ENCODE results near the gene IDUA. TPM values are rescaled to one million over a fixed set of nuclear protein-coding genes. Genes with fewer than 3 reads are reported as not detected.

IDUA gene
- total and polyA plus RNA-seq, 2 of the 4 experiments (the other 2 are of a cell fraction), result 0.72 to 12.5 TPM

DNA sequence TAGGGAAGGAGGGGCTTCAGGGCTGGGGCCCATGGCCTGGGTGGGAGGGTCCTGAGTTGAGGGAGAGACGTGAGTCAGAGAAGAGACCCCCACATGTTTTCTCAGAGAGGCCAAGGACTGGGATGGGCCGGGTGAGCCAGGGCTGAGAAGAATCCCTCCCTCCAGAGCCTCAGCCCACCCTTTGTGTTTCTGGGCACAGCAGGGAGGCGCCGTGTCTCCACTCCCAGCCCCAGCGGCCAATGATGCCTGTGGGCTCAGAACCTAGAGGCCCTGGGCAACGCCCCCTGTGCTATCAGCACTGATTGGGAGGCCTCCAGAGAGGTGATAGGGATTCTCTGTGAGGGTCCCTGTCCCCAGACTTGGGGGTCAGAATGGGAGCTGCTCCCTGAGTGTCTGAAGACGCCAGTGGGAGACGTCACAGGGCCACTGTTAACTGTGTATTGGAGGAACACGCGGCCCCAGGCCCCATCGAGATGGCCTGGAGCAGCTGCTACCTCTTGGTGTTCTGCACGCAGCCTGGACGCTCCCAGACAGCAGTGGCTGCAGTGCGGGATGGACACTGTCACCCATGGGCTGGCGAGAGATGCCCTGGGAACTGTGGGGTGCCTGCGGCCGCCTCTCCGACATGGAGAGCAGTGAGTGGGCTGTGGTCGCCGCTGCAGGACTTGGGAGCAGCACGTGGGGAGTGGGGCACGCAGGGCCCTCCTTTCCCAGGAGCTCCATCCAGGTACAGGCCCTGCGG lies 33.1 kb downstream of the IDUA start:
- H4K8ac ChIP-seq (ENCODE audit: low read depth in 2 of 2, low read length in 2 of 2), result no peak overlapping the region
- H3K56ac ChIP-seq (ENCODE audit: extremely low read depth, insufficient read depth, low read length), result no peak overlapping the region
- no peaks in the 10 kb centered on the region; the same call in 1 of the 2 replicates for H3K4me1 ChIP-seq (ENCODE audit: control insufficient read depth, insufficient read depth, low read length)
- no peak overlapping the region for H3K14ac ChIP-seq (replicated peaks; ENCODE audit: low read depth, low read length)
- H3K27ac ChIP-seq (ENCODE audit: insufficient read depth, low read length), result no peak overlapping the region
- H3K18ac ChIP-seq (ENCODE audit: low read depth, low read length), result no peak overlapping the region
- no peak overlapping the region for H2BK20ac ChIP-seq (ENCODE audit: low read depth, low read length)
- no peak overlapping the region for H3K9ac ChIP-seq (ENCODE audit: low read depth, low read length)
- ATAC-seq (ENCODE audit: low read depth), result no peak
- peaks cover 0 to 4% of the 10 kb centered on the region in 2 experiments; a peak in 1 of 4 replicates for H3K79me1 ChIP-seq (ENCODE audit: low read depth in 1 of 2, low read length in 2 of 2)
- no peaks in the 10 kb centered on the region for H3K27me3 ChIP-seq (ENCODE audit: control insufficient read depth, insufficient read depth, low read length)
- in situ Hi-C loops (cut with MboI; ENCODE audit: low sequenced_read_pairs), result no loop called here
- no peak for DNase-seq
- intact Hi-C loops (cut with micrococcal nuclease), result no loop called here
- H3K23ac ChIP-seq (ENCODE audit: low read depth, low read length), result no peak overlapping the region
- H4K5ac ChIP-seq (ENCODE audit: low read depth, low read length), result no peak overlapping the region
- H2BK5ac ChIP-seq (ENCODE audit: low read depth, low read length, poor library complexity, severe bottlenecking), result no peak overlapping the region
- no peak overlapping the region for H3K4ac ChIP-seq (ENCODE audit: low read depth, low read length)
- TF ChIP-seq RCOR1 (IDR thresholded peaks at IDR 0.05; ENCODE audit: insufficient replicate concordance, low read length) (no peak), BHLHE40 (IDR thresholded peaks at IDR 0.05; ENCODE audit: low read depth, low read length) (no peak), USF2 (IDR thresholded peaks at IDR 0.05; ENCODE audit: low read depth, low read length) (no peak), MAZ (IDR thresholded peaks at IDR 0.05; ENCODE audit: borderline replicate concordance, low read depth, low read length) (no peak), RFX5 (IDR thresholded peaks at IDR 0.05; ENCODE audit: low read depth, low read length) (no peak), MXI1 (IDR thresholded peaks at IDR 0.05; ENCODE audit: borderline replicate concordance, low read depth, low read length) (no peak), CHD1 (IDR thresholded peaks at IDR 0.05; ENCODE audit: low read depth, low read length) (no peak), CEBPB (IDR thresholded peaks at IDR 0.05; ENCODE audit: low read depth, low read length) (no peak), SMC3 (IDR thresholded peaks at IDR 0.05; ENCODE audit: low read depth, low read length) (no peak)
- TF ChIP-seq, protein P1, sequence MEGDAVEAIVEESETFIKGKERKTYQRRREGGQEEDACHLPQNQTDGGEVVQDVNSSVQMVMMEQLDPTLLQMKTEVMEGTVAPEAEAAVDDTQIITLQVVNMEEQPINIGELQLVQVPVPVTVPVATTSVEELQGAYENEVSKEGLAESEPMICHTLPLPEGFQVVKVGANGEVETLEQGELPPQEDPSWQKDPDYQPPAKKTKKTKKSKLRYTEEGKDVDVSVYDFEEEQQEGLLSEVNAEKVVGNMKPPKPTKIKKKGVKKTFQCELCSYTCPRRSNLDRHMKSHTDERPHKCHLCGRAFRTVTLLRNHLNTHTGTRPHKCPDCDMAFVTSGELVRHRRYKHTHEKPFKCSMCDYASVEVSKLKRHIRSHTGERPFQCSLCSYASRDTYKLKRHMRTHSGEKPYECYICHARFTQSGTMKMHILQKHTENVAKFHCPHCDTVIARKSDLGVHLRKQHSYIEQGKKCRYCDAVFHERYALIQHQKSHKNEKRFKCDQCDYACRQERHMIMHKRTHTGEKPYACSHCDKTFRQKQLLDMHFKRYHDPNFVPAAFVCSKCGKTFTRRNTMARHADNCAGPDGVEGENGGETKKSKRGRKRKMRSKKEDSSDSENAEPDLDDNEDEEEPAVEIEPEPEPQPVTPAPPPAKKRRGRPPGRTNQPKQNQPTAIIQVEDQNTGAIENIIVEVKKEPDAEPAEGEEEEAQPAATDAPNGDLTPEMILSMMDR (conservative IDR thresholded peaks at IDR 0.05; ENCODE audit: low read depth, low read length), result no peak
- dilution Hi-C loops (cut with HindIII; ENCODE audit: low sequenced_read_pairs, unreplicated experiment), result no loop called here
- BruUV-seq (replicated peaks), result no TSS peak
- H3K4me2 ChIP-seq (ENCODE audit: low read depth, low read length), result no peak overlapping the region
- H2BK15ac ChIP-seq (ENCODE audit: low read depth, low read length), result no peak overlapping the region
- H3K9me3 ChIP-seq (ENCODE audit: control insufficient read depth, insufficient read depth, low read length), result no peaks in the 10 kb centered on the region
- H2AK5ac ChIP-seq (ENCODE audit: low read depth, low read length), result no peak overlapping the region
- no peaks in the 10 kb centered on the region for H3K9me1 ChIP-seq (ENCODE audit: insufficient read depth, low read length)
- ChIA-PET CTCF (no interaction called here), POLR2A (ENCODE audit: unreplicated experiment) (no interaction called here)
- H4K91ac ChIP-seq (ENCODE audit: insufficient read depth, low read depth, low read length), result no peak overlapping the region
- H4K20me1 ChIP-seq (ENCODE audit: insufficient read depth, low read length), result peaks cover 20% of the 10 kb centered on the region
- no peak overlapping the region for H2BK120ac ChIP-seq (ENCODE audit: low read depth, low read length)
- 67% methylated on average over 3 of the region's 23 CpGs; no CpG with 5 or more reads in 1 of the 2 experiments for WGBS, 2 experiments (ENCODE audit: extremely low coverage in 2 of 2, insufficient read length in 1 of 2)
- H2AK9ac ChIP-seq (replicated peaks; ENCODE audit: low read depth, low read length, poor library complexity), result no peak overlapping the region
- peaks cover 11% of the 10 kb centered on the region; the same call in 1 of the 2 replicates for H3K36me3 ChIP-seq (ENCODE audit: control insufficient read depth, insufficient read depth, low read length)
- no peak overlapping the region for H2AFZ ChIP-seq (replicated peaks; ENCODE audit: low read length, poor library complexity)
- no peak overlapping the region for H3K4me3 ChIP-seq (ENCODE audit: insufficient read depth, low read depth, low read length)
